Measurements from ENCODE around the gene HOXB4. TPM values are rescaled to one million over a fixed set of nuclear protein-coding genes. Genes with fewer than 3 reads are reported as not detected.

HOXB4 gene
- total and polyA plus RNA-seq, 4 donors: 1.4 to 6.7 (median 2.6) TPM

- Histone ChIP-seq H3K4me3 (no peak overlapping the region), H3K9ac (ENCODE audit: insufficient read depth in 1 of 2, low read length in 2 of 2) (peak overlapping the region in 1 of 2 donors; percentile 96), H3K27ac (ENCODE audit: low read depth in 1 of 2, low read length in 1 of 2) (no peak overlapping the region)
These were observed 11.4 kb downstream of the HOXB4 start for GRCh38 chr17:48566717-48567116.

GRCh38 chr17:48565925-48566710 is 12.0 kb downstream of the HOXB4 start:
- peaks cover 4 to 64% (median 4%) of the 10 kb centered on the region in 3 donors for H3K27me3 ChIP-seq (ENCODE audit: control insufficient read depth in 3 of 3, insufficient read depth in 3 of 3, low read length in 2 of 3)
- WGBS, 2 donors: 57 to 72% methylated on average over 4 of the region's 4 CpGs
- H3K9ac ChIP-seq (ENCODE audit: insufficient read depth in 1 of 2, low read length in 2 of 2): peak overlapping the region; percentile 31 to 96
- no peak overlapping the region for H3K4me3 ChIP-seq
- H3K27ac ChIP-seq (ENCODE audit: low read depth in 1 of 2, low read length in 1 of 2): no peak overlapping the region
- no peak for ATAC-seq (ENCODE audit: insufficient read depth, low FRiP score)
- DNase-seq: peak in 1 of 3 donors; percentile 82
- peaks cover 0 to 83% (median 21%) of the 10 kb centered on the region in 5 donors for H3K4me1 ChIP-seq (ENCODE audit: control insufficient read depth in 5 of 5, insufficient read depth in 5 of 5, low read length in 5 of 5)
- peaks cover 0 to 3% (median 0%) of the 10 kb centered on the region in 4 donors for H3K9me3 ChIP-seq (ENCODE audit: control insufficient read depth in 4 of 4, insufficient read depth in 3 of 4, low read length in 3 of 4)
- no peak for TF ChIP-seq CTCF (IDR thresholded peaks at IDR 0.05; ENCODE audit: control extremely low read depth, extremely low read depth)
- H3K36me3 ChIP-seq (ENCODE audit: control insufficient read depth in 4 of 4, insufficient read depth in 4 of 4, low read length in 4 of 4): peaks cover 0 to 24% (median 5%) of the 10 kb centered on the region in 4 donors

More at GRCh38 chr17:48566717-48567116, 11.4 kb downstream of the HOXB4 start:
- Histone ChIP-seq H3K36me3 (ENCODE audit: control insufficient read depth in 4 of 4, insufficient read depth in 4 of 4, low read length in 4 of 4) (peaks cover 0 to 19% (median 4%) of the 10 kb centered on the region in 4 donors), H3K4me1 (ENCODE audit: control insufficient read depth in 5 of 5, insufficient read depth in 5 of 5, low read length in 5 of 5) (peaks cover 0 to 83% (median 21%) of the 10 kb centered on the region in 5 donors), H3K27me3 (ENCODE audit: control insufficient read depth in 3 of 3, insufficient read depth in 3 of 3, low read length in 2 of 3) (peaks cover 4 to 64% (median 4%) of the 10 kb centered on the region in 3 donors), H3K9me3 (ENCODE audit: control insufficient read depth in 4 of 4, insufficient read depth in 3 of 4, low read length in 3 of 4) (peaks cover 0 to 3% (median 0%) of the 10 kb centered on the region in 4 donors)
- DNase-seq (no peak), ATAC-seq (ENCODE audit: insufficient read depth, low FRiP score) (no peak)
- no peak for TF ChIP-seq CTCF (IDR thresholded peaks at IDR 0.05; ENCODE audit: control extremely low read depth, extremely low read depth)
- 47 to 48% methylated on average over 2 of the region's 2 CpGs for WGBS, 2 donors

- H3K27me3 ChIP-seq (ENCODE audit: control insufficient read depth in 3 of 3, insufficient read depth in 3 of 3, low read length in 2 of 3): peaks cover 4 to 61% (median 4%) of the 10 kb centered on the region in 3 donors
These were observed 13.1 kb downstream of the HOXB4 start for GRCh38 chr17:48565022-48565554.

More at GRCh38 chr17:48565022-48565554, 13.1 kb downstream of the HOXB4 start:
- Histone ChIP-seq H3K4me1 (ENCODE audit: control insufficient read depth in 5 of 5, insufficient read depth in 5 of 5, low read length in 5 of 5) (peaks cover 0 to 83% (median 21%) of the 10 kb centered on the region in 5 donors), H3K4me3 (no peak overlapping the region), H3K9me3 (ENCODE audit: control insufficient read depth in 4 of 4, insufficient read depth in 3 of 4, low read length in 3 of 4) (peaks cover 0 to 3% (median 0%) of the 10 kb centered on the region in 4 donors), H3K36me3 (ENCODE audit: control insufficient read depth in 4 of 4, insufficient read depth in 4 of 4, low read length in 4 of 4) (peaks cover 0 to 21% (median 5%) of the 10 kb centered on the region in 4 donors), H3K9ac (ENCODE audit: insufficient read depth in 1 of 2, low read length in 2 of 2) (peak overlapping the region; percentile 39 to 96), H3K27ac (ENCODE audit: low read depth in 1 of 2, low read length in 1 of 2) (peak overlapping the region in 1 of 2 donors; percentile 76)
- DNase-seq: peak in 1 of 3 donors; percentile 51
- TF ChIP-seq CTCF (IDR thresholded peaks at IDR 0.05; ENCODE audit: control extremely low read depth, extremely low read depth): no peak
- WGBS, 2 donors: 62 to 67% methylated on average over 2 of the region's 2 CpGs
- no peak for ATAC-seq (ENCODE audit: insufficient read depth, low FRiP score)
